GM18907 (cell line): Measurements from ENCODE around the gene ERCC1.

Experiments
- ATAC-seq: cut with Tn5 transposase; IDR thresholded peaks from one replicate; pipeline ENCODE4 v1.9.1; 2021; ENCODE audit warnings: mild to moderate bottlenecking, moderate library complexity; ENCODE audit not compliant: unreplicated experiment

The ERCC1 gene

GRCh38 chr19:45423589-45424190, at the start of gene ERCC1:
Gene ERCC1 (minus strand): TSS chr19:45423917. CDS start chr19:45423374, 543 bp downstream.
- peak; percentile 70 for ATAC-seq

DNA sequence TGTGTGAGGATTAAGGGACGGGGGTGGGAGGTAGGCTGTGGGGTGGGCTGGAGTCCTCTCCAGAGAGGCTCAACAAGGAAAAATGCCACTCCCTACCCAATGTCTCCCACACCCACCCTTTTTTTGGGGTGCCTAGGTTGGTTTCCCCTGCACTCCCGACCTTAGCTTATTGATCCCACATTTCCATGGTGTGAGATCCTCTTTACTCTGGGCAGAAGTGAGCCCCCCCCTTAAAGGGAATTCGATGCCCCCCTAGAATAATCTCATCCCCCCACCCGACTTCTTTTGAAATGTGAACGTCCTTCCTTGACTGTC, 49.6 kb upstream of the ERCC1 start:
- no peak for ATAC-seq

DNA sequence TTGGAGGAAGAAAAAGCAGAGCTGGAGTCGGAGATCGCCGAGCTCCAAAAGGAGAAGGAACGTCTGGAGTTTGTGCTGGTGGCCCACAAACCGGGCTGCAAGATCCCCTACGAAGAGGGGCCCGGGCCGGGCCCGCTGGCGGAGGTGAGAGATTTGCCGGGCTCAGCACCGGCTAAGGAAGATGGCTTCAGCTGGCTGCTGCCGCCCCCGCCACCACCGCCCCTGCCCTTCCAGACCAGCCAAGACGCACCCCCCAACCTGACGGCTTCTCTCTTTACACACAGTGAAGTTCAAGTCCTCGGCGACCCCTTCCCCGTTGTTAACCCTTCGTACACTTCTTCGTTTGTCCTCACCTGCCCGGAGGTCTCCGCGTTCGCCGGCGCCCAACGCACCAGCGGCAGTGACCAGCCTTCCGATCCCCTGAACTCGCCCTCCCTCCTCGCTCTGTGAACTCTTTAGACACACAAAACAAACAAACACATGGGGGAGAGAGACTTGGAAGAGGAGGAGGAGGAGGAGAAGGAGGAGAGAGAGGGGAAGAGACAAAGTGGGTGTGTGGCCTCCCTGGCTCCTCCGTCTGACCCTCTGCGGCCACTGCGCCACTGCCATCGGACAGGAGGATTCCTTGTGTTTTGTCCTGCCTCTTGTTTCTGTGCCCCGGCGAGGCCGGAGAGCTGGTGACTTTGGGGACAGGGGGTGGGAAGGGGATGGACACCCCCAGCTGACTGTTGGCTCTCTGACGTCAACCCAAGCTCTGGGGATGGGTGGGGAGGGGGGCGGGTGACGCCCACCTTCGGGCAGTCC, 49.0 kb upstream of the ERCC1 start:
- ATAC-seq: no peak

DNA sequence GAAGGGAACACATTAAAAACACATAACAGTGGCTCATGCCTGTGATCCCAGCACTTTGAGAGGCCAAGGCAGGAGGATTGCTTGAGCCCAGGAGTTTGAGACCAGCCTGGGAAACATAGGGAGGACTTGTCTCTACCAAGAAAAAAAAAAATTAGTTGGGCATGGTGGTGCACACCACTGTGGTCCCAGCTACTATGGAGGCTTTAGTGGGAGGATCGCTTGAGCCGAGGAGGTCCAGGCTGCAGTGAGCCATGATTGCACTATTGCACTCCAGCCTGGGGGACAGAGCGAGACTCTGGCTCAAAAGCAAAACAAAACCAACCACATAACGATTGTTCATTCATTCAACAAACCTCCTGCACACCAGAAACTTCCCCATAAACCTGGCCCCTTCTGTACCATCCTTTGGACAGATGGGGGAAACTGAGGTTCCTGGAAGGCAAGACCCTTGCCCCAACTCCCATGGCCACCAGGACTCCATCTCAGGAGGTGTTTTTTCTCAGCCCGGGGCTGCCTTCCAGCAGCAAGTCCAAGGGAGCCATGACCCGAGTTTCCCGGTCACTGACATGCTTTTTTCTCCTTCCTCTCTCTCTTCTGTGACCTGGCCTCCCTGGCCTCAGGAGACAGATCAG, 48.3 kb upstream of the ERCC1 start:
- ATAC-seq: no peak

DNA sequence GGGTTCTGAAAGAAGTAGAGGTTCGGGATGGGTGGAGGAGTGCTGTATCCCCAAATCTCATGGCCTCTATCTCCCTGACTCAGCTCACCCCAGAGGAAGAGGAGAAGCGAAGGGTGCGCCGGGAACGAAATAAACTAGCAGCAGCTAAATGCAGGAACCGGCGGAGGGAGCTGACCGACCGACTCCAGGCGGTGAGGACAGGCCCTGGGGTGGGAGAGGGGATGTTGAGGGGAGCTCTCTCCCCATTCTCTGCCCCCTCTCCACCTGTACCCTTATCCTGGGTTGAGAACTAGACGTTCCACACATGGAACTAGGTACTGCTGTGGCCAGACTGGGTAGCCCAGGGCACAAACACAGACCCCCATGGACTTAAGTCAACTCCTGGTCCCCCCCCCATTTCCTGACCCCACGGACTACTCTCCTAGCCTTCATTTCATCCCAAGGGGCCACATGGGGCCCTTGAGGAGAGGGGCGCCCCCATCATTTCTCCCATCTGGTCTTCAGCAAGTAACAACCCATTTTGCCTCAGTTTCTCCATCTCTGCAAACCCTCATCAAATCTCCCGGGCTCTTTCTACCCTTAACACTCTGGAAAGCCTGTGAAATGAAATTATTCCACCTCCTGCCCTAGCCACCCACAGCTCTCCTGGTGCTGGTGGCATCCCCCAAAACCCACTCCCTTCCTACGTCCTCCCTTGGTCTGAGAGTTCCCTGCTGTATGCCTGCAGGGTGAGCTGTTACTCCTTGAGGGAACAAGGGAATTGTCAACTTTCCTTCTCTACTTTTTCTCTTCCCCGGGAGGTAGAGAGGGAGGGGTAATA, 47.6 kb upstream of the ERCC1 start:
- no peak for ATAC-seq

DNA sequence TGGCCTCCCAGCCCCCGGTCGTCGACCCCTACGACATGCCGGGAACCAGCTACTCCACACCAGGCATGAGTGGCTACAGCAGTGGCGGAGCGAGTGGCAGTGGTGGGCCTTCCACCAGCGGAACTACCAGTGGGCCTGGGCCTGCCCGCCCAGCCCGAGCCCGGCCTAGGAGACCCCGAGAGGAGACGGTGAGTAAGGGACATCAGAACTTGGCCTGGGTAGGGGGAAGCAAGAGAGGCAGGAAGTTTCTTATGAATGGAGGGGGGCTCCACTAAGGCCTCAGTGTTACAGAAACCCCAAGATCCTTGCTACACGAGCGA, 47.0 kb upstream of the ERCC1 start:
- no peak for ATAC-seq

DNA sequence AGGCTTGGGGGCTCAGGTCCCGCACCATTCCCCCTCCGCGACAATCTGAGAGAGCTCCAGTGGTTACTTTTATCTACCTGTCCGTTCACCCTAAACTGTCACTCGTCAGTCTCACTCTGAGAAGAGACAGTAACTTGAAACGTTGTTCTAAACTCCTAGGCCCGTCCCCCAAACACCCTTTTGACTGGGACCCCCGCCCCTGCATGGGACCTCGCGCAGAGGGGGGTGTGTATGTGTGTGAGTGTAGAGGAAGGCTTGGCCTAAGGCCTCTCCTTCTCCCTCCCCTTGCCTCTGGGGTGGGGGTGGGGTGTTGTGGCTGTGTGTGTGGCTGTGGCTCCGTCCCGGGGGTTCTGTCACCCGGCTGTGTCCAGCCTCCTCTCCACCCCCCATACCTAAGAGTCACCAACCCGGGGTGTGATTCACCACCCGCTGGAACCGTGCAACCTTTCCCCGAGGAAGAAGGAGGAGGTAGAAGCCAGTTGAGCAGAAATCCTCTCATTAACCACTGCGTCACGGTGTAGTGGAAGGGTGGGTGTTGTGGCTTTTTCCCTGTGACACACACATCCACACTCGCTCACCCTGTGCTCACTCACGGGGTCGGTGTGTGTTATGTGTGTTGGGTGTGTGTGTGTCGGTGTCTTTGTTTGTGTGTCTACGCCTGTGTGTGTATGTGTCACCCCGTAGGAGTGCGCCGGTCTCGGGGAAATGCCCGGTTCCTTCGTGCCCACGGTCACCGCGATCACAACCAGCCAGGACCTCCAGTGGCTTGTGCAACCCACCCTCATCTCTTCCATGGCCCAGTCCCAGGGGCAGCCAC, 46.4 kb upstream of the ERCC1 start:
- ATAC-seq: no peak

DNA sequence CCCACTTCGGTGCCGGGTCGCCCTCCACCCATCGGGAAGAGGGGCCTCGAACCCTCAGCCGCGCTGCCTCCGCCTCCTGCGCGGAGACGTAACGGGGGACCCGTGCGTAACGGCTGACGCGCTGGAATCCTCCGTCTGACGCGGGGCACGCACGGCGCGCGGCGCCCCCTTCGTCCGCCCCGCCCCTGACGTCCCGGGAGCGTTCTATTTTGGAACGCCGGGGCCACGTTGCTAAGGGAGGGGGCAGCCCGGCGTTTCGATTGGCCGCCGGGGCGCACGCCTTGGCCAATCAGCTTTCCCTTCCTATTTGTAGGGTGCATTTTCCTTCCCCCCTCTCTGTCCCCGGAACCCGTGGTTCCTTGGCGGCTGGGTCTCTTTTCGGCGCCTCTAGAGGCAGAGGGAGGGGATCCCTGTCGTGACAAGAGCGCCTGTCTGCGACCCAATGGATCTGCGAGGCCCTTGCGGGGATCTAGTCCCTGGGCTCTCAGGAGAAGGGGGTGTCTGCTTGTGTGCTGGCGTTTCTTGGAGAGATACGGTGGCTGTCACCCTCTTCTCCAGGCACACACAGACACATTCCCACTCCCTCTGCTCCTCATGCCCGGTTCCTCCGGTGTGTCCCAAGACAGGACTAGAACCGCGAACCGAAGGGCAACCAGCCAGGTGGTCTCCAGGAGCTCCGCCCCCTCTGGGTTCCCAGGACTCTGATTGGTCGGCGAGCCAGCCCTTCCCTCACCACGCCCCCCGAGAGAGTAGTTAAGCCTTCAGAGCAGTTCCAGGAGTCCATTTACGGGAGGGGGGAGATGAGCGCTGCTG, 45.6 kb upstream of the ERCC1 start:
- peak; percentile 61 for ATAC-seq

- ATAC-seq: peak; percentile 33
Measured at GRCh38 chr19:45468803-45469131, 45.0 kb upstream of the ERCC1 start.

- no peak for ATAC-seq
Measured at GRCh38 chr19:45468159-45468651, 44.5 kb upstream of the ERCC1 start.

DNA sequence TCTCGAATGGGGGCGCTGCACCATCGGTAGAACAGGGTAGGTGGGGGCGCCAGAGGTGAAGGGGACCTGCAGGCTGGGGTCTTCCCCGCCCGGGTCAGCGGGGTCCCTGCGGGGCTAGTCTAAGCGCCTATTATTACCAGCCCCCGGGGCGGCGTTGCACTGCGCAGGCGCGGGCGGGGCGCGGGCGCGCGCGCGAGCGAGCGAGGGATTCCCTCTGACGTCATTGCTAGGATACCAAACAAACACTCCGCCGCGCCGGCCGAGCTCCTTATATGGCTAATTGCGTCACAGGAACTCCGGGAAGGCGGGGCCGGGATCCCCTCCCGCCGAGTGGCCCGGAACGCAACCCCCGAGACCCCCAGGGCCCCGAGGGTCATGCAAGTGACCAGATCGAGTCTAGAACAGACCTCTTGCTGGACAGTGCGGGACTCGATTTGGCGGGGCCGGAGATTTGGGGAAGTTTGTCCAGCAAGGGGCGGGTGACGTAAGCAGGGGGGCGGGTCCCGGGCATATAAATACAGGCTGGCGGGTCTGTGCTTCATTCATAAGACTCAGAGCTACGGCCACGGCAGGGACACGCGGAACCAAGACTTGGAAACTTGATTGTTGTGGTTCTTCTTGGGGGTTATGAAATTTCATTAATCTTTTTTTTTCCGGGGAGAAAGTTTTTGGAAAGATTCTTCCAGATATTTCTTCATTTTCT, 43.9 kb upstream of the ERCC1 start, which contains the start of gene FOSB:
TSS of gene FOSB (plus strand) at position 541 of the 703 bp plus-strand sequence. CDS start 591 bp downstream, outside the sequence.
- ATAC-seq: peak; percentile 49

DNA sequence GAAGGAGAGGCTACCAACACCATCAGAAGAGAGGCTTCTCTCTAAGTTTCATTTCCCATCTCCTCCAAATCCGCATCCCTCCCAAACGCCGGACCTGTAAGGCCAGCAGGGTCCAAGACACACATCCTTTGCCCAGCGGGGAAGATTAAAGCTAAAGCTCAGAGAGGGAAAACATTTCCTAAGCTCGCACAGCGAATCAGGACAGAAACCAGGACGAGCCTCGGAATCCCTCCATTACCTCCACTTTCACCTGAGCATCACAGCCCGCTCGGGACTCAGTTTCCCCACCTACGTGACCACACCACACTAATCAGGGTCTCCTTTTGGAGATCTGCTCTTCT, 43.4 kb upstream of the ERCC1 start:
- ATAC-seq: no peak

GRCh38 chr19:45464852-45465441, 41.2 kb upstream of the ERCC1 start:
- ATAC-seq: no peak

DNA sequence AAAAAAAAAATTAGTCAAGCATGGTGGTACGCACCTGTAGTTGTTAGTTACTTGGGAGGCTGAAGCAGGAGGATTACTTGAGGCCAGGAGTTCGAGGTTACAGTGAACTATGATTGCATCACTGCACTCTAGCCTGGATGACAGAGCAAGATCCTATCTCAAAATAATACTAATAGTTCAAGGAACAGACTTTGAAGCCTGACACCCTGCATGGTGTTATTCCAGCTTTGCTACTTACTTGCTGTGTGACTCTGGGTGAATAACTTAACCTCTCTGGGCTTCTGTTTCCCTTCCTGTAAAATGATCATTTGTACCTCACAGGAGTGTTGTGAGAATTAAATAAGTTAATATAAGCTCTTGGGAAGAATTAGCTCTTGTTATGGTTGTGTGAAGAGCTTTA, 40.6 kb upstream of the ERCC1 start:
- no peak for ATAC-seq

DNA sequence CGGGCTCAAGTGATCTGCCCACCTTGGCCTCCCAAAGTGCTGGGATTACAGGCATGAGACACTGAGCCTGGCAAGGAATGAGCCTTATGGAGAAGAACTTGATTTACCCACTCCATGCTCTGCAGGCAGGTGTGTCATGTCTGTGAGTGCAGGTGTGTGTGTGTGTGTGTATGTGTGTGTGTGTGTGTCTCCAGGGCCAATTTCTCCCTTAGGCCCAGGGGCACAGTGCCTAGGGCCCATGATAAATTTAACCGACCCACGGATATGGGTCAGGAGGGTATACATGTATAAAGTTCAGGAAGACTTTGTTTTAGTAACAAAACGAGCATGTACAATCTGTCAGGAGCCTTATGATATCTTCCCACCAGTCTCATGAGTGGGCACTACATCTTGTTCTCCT, 39.5 kb upstream of the ERCC1 start:
- ATAC-seq: no peak

GRCh38 chr19:45462174-45462573, 38.5 kb upstream of the ERCC1 start:
- ATAC-seq: no peak

- ATAC-seq: no peak
Measured at GRCh38 chr19:45460807-45461347, 37.2 kb upstream of the ERCC1 start.

- no peak for ATAC-seq
Measured at GRCh38 chr19:45457776-45458175, 34.1 kb upstream of the ERCC1 start.

- ATAC-seq: no peak
Measured at GRCh38 chr19:45456500-45456815, 32.7 kb upstream of the ERCC1 start.
